Kidney epithelial cell (primary cell): ENCODE results near the gene SLC6A7. TPM values are rescaled to one million over a fixed set of nuclear protein-coding genes. Genes with fewer than 3 reads are reported as not detected.

Experiments used
- DNase-seq: peaks from one replicate; pipeline ENCODE4 v3.0.0-alpha.2; 2010; ENCODE audit warnings: low read depth
- H3K27me3 ChIP-seq: 2 replicates; pipeline ENCODE4 v1.6.0; 2011; ENCODE audit warnings: low read length; ENCODE audit not compliant: control insufficient read depth, insufficient read depth
- H3K36me3 ChIP-seq: 2 replicates; pipeline ENCODE4 v1.5.1; 2011; ENCODE audit warnings: low read length; ENCODE audit not compliant: control insufficient read depth, insufficient read depth
- H3K4me3 ChIP-seq: 2 replicates; pipeline ENCODE4 v1.5.1; 2011; ENCODE audit warnings: low read depth, mild to moderate bottlenecking, control low read depth, low read length
- total RNA-seq: library from RNA; depleted of rRNA; stranded (reverse); fragments of >200 nt; gene quantifications from 2 replicates; pipeline ENCODE4 v1.2.3, GENCODE V29; 2015
- TF ChIP-seq, protein P1 (sequence below): IDR thresholded peaks from 2 replicates; pipeline ENCODE4 v1.5.1; 2011; ENCODE audit warnings: mild to moderate bottlenecking, moderate library complexity, low read length, control low read depth, inconsistent platforms; ENCODE audit not compliant: insufficient read depth, poor library complexity, severe bottlenecking

SLC6A7 gene
- total RNA-seq, 1 donor from 2014 or later = not detected

DNA sequence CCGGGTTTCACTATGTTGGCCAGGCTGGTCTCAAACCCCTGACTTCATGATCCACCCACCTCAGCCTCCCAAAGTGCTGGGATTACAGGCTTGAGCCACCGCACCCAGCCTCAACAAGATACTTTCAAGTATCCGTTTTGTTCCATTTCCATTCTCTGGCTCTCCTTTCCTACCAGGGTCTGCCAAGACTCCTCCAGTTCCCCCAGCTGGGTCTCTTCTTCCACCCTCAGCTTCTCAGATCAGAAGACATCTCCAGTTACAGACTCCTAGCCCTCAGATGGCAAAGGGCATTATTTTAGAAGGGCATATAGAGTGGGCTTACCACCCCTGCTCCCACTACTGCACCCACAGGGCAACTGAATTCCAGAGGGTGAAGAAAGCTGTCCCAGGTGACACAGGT is 32.7 kb upstream of the SLC6A7 start:
- TF ChIP-seq, protein P1, sequence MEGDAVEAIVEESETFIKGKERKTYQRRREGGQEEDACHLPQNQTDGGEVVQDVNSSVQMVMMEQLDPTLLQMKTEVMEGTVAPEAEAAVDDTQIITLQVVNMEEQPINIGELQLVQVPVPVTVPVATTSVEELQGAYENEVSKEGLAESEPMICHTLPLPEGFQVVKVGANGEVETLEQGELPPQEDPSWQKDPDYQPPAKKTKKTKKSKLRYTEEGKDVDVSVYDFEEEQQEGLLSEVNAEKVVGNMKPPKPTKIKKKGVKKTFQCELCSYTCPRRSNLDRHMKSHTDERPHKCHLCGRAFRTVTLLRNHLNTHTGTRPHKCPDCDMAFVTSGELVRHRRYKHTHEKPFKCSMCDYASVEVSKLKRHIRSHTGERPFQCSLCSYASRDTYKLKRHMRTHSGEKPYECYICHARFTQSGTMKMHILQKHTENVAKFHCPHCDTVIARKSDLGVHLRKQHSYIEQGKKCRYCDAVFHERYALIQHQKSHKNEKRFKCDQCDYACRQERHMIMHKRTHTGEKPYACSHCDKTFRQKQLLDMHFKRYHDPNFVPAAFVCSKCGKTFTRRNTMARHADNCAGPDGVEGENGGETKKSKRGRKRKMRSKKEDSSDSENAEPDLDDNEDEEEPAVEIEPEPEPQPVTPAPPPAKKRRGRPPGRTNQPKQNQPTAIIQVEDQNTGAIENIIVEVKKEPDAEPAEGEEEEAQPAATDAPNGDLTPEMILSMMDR = no peak
- Histone ChIP-seq H3K27me3 (no peaks in the 10 kb centered on the region), H3K4me3 (no peak overlapping the region), H3K36me3 (no peaks in the 10 kb centered on the region)
- no peak for DNase-seq

DNA sequence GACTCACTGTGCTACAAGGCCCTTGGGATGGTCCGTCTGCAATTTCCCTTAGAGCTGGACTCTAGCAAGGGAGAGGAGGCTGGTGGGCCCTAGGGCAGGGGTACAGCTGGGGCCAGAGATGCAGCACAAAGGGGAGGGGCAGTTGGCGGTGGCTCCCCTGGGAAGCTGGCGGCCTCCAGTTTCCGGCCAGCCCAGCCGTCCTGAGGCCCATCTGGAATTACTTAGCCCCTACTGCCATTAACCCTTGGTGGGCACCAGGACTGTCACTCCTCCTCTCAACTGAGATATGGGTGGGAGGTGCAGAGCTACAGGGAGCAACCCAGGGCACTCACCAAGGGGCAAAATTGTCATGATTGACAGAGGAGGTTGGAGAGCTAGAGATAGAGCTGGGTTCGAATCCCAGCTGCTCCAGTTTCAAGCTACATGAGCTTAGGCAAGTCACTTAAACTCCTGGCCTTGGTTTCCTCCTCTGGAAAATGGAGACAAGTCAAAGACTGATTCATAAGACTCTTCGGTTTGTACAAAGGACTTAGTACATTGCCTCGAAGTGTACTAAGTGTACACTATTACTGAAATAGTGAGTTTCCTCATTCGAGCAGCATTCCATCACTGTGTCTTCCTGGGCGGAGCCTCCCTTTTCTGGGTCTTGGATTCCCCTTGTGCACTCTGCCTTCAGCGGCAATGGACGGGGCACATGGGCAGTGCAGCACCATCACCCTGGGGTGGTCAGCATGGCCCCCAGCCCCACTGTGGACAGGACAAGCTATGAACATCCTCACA is 31.5 kb upstream of the SLC6A7 start:
- no peaks in the 10 kb centered on the region for H3K27me3 ChIP-seq
- no peak for DNase-seq
- TF ChIP-seq, protein P1 = no peak
- no peaks in the 10 kb centered on the region for H3K36me3 ChIP-seq
- no peak overlapping the region for H3K4me3 ChIP-seq

DNA sequence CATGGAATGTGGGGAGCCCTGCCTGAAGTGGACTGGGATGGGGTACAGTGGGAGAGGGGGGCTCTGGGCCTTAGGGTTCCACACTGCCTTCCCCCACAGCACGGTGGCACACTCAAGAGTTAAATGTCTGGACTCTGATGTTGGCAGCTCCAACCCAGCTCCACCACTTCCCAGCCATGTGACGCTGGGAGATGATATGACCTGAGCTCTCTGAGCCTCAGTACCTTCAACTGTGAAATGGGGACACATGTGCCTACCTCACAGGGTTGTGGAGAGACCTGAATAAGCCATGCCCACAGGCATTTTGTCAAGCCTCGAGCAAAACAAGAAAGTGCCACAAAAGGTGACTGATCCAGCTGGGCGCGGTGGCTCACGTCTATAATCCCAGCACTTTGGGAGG is 30.8 kb upstream of the SLC6A7 start:
- Histone ChIP-seq H3K27me3 (no peaks in the 10 kb centered on the region), H3K36me3 (no peaks in the 10 kb centered on the region), H3K4me3 (no peak overlapping the region)
- DNase-seq = no peak
- TF ChIP-seq, protein P1 = no peak

DNA sequence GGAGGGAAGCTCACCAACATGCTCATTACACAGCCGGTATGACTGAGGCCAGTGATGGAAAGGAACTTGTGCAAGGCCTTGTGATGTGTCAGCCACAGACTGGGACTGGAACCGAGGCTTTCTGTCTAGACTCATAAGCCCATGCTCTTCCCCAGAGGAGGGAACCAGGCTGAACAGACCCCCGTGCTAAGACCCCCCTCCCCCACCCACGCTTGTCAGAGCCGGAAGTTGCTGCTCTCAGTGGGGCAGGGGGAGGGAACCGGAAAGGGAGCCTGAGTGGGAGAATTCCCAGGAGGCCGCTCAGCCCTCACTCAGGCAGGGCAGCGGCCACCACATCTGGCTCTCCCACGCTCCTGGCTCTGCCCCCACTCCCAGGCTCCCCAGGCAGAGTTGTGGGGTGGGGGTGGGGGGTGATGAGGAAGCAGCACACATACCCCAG is 30.1 kb upstream of the SLC6A7 start:
- Histone ChIP-seq H3K27me3 (no peaks in the 10 kb centered on the region), H3K36me3 (no peaks in the 10 kb centered on the region), H3K4me3 (no peak overlapping the region)
- TF ChIP-seq, protein P1 = no peak
- DNase-seq = no peak

DNA sequence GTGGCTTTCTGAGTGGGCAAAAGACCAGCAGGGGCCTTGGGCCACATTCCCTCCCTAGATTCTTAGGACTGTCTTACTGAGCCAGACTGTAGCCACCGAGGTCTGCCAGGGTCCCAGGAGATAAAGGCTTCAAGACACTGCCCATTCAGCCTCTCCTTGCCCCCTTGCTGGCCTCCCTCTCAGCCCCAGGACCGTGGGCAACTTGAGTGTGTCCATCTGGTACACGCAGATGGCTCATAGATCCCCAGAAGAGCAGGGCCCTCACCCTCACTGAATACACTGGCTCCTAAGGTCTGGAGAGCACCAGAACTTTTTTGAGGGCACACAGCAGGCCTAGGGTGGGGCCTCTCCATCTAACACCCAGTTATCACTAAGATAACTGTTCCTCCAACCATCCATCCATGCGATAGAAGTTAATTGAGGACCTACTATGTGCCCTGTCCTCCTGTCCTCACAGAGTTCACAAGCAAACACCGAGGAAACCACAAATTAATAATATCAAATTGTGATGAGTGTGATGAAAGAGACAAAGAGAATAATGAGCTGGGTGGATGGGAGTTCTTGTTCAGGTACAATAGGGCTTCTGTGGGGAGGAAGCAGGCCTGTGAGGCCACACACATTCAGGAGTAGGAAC is 29.3 kb upstream of the SLC6A7 start:
- H3K4me3 ChIP-seq = no peak overlapping the region
- no peaks in the 10 kb centered on the region for H3K27me3 ChIP-seq
- TF ChIP-seq, protein P1 = no peak
- H3K36me3 ChIP-seq = no peaks in the 10 kb centered on the region
- DNase-seq = no peak
